HCT116 (cell line): Measurements from ENCODE around the gene IRF8. TPM values are rescaled to one million over a fixed set of nuclear protein-coding genes. Genes with fewer than 3 reads are reported as not detected.

Source experiments
- ATAC-seq: fragments of 200-7000 bp; cut with Tn5 transposase; 2 replicates; pipeline ENCODE4 v1.9.1; 2020; ENCODE audit warnings: mild to moderate bottlenecking, moderate library complexity
- BruUV-seq: library from RNA; stranded (reverse); fragments of 400-500 nt; replicated peaks from 2 replicates; lab custom pipeline; 2021; lab: Mats Ljungman, UMichigan
- CTCF ChIA-PET: fragments of 300-600 bp; sonication (Branson Sonifier 250); formaldehyde crosslinking; loops from one replicate; lab custom pipeline; 2021; ENCODE audit warnings: antibody characterized with exemption; lab: Charles Lee
- POLR2A ChIA-PET: fragments of 300-600, 350-600 bp; sonication (Branson Sonifier 250); formaldehyde crosslinking; loops from one replicate; lab custom pipeline; 2021; ENCODE audit warnings: antibody characterized with exemption; lab: Charles Lee
- RAD21 ChIA-PET, 2 experiments: fragments of 300-600 bp; sonication (Branson Sonifier 250); formaldehyde crosslinking; loops; one replicate each; lab custom pipeline; 2023; ENCODE audit warnings: low total read pairs in 2 of 2; ENCODE audit not compliant: uncharacterized antibody in 2 of 2, unreplicated experiment in 2 of 2, low non-redundant PET in 1 of 2; lab: Charles Lee
- DNase-seq: peaks from one replicate; pipeline ENCODE4 v3.0.0-alpha.2; 2010; ENCODE audit warnings: low read depth, low spot score
- H2AFZ ChIP-seq: fragments of 200-600 bp; shearing (Covaris generic), sonication (generic); 2 replicates; pipeline ENCODE4 v1.6.1; 2017; ENCODE audit warnings: low read depth, mixed run types, mixed read lengths, antibody characterized with exemption, low read length; ENCODE audit not compliant: poor library complexity, severe bottlenecking
- H3K27ac ChIP-seq: 2 replicates; pipeline ENCODE4 v1.5.1; 2012; ENCODE audit warnings: low read depth, low read length
- H3K27me3 ChIP-seq: fragments of 200-600 bp; sonication (generic); 2 replicates; pipeline ENCODE4 v1.6.1; 2016; ENCODE audit warnings: mixed run types, low read length, mixed read lengths; ENCODE audit not compliant: insufficient read depth
- H3K36me3 ChIP-seq, 2 experiments: fragments of 200-500 bp in 1 of 2; fragments of 200-600 bp in 1 of 2; sonication (Bioruptor generic) in 1 of 2; sonication (generic) in 1 of 2; 2 replicates each; pipeline versions ENCODE4 v1.5.1 to v1.6.1; 2014 to 2016; ENCODE audit warnings: low read length in 2 of 2, inconsistent platforms in 1 of 2, mixed read lengths in 1 of 2, mixed run types in 1 of 2; ENCODE audit not compliant: insufficient read depth in 2 of 2, control insufficient read depth in 1 of 2
- H3K4me1 ChIP-seq, 2 experiments: fragments of 200-600 bp in 1 of 2; sonication (generic) in 1 of 2; 2 replicates each; pipeline versions ENCODE4 v1.5.1 to v1.6.1; 2012 to 2017; ENCODE audit warnings: low read length in 2 of 2, inconsistent platforms in 1 of 2, mild to moderate bottlenecking in 1 of 2, mixed read lengths in 1 of 2, mixed run types in 1 of 2, moderate library complexity in 1 of 2; ENCODE audit not compliant: insufficient read depth in 2 of 2, control insufficient read depth in 1 of 2
- H3K4me2 ChIP-seq: fragments of 200-600 bp; sonication (generic); 2 replicates; pipeline ENCODE4 v1.6.1; 2017; ENCODE audit warnings: mixed run types, low read length, mixed read lengths
- H3K4me3 ChIP-seq, 2 experiments: fragments of 200-600 bp in 1 of 2; sonication (generic) in 1 of 2; replicated peaks in 1 of 2; 2 replicates each; pipeline ENCODE4 v1.5.1; 2011 to 2016; ENCODE audit warnings: low read length in 2 of 2, control low read depth in 1 of 2, low read depth in 1 of 2, mild to moderate bottlenecking in 1 of 2, mixed read lengths in 1 of 2, mixed run types in 1 of 2
- H3K79me2 ChIP-seq: fragments of 200-600 bp; sonication (generic); 2 replicates; pipeline ENCODE4 v1.6.1; 2017; ENCODE audit warnings: mild to moderate bottlenecking, mixed run types, low read length, moderate library complexity, mixed read lengths; ENCODE audit not compliant: insufficient read depth
- H3K9ac ChIP-seq: fragments of 200-600 bp; sonication (generic); 2 replicates; pipeline ENCODE4 v1.6.1; 2016; ENCODE audit warnings: low read length, mixed read lengths
- H3K9me2 ChIP-seq: fragments of 200-600 bp; sonication (generic), shearing (Covaris generic); 2 replicates; pipeline ENCODE4 v1.6.1; 2017; ENCODE audit warnings: mixed run types, mild to moderate bottlenecking, moderate library complexity; ENCODE audit not compliant: insufficient read depth
- H3K9me3 ChIP-seq, 2 experiments: fragments of 200-500 bp in 1 of 2; fragments of 200-600 bp in 1 of 2; sonication (Bioruptor generic) in 1 of 2; sonication (generic) in 1 of 2; 2 replicates each; pipeline ENCODE4 v1.6.1; 2014 to 2017; ENCODE audit warnings: low read length in 2 of 2, mixed read lengths in 2 of 2, inconsistent platforms in 1 of 2, low read depth in 1 of 2, mild to moderate bottlenecking in 1 of 2, mixed run types in 1 of 2, moderate library complexity in 1 of 2; ENCODE audit not compliant: control insufficient read depth in 1 of 2, insufficient read depth in 1 of 2
- H4K20me1 ChIP-seq: fragments of 200-600 bp; sonication (generic), shearing (Covaris generic); 2 replicates; pipeline ENCODE4 v1.6.1; 2017; ENCODE audit warnings: mixed run types, mild to moderate bottlenecking, moderate library complexity; ENCODE audit not compliant: insufficient read depth
- EZH2 ChIP-seq: fragments of 200-600 bp; sonication (generic); IDR thresholded peaks from 2 replicates; pipeline ENCODE4 v1.6.1; 2017; ENCODE audit warnings: antibody characterized with exemption, mixed run types
- MAX ChIP-seq: IDR thresholded peaks from 2 replicates; pipeline ENCODE4 v1.6.1; 2012
- POLR2A ChIP-seq: IDR thresholded peaks from 2 replicates; pipeline ENCODE4 v1.7.0; 2011; ENCODE audit warnings: borderline replicate concordance; ENCODE audit not compliant: insufficient read depth, insufficient read length; ENCODE audit errors: extremely low read depth
- SRF ChIP-seq: IDR thresholded peaks from 2 replicates; pipeline ENCODE4 v1.6.1; 2012; ENCODE audit warnings: low read depth
- TCF7L2 ChIP-seq: IDR thresholded peaks from 2 replicates; pipeline ENCODE4 v1.7.0; 2011; ENCODE audit warnings: borderline replicate concordance, inconsistent platforms; ENCODE audit not compliant: insufficient read depth, insufficient read length; ENCODE audit errors: extremely low read depth
- ZBTB33 ChIP-seq: IDR thresholded peaks from 2 replicates; pipeline ENCODE4 v1.6.1; 2011; ENCODE audit warnings: mild to moderate bottlenecking, low read length, moderate library complexity; ENCODE audit not compliant: insufficient replicate concordance; ENCODE audit errors: extremely low read depth
- ZFX ChIP-seq: fragments of 450-650 bp; IDR thresholded peaks from 2 replicates; pipeline ENCODE4 v1.6.1; 2017
- intact Hi-C: fragments of 100-400 bp; cut with micrococcal nuclease; formaldehyde crosslinking; loops from 2 replicates; pipeline ENCODE4 v1.10.0; 2022
- total RNA-seq: library from RNA; stranded (reverse); gene quantifications from one replicate; pipeline ENCODE4 v1.2.1, GENCODE V29; 2021; ENCODE audit not compliant: unreplicated experiment
- TF ChIP-seq, protein P1 (sequence below): IDR thresholded peaks from 2 replicates; pipeline ENCODE4 v1.6.1; 2012

The IRF8 gene
- total RNA-seq, 1 experiment from 2014 or later: 0.61 TPM

GRCh38 chr16:85862476-85863383, 36.2 kb upstream of the IRF8 start:
- TF ChIP-seq POLR2A: no peak
- no peak for TF ChIP-seq TCF7L2
- TF ChIP-seq, protein P1, sequence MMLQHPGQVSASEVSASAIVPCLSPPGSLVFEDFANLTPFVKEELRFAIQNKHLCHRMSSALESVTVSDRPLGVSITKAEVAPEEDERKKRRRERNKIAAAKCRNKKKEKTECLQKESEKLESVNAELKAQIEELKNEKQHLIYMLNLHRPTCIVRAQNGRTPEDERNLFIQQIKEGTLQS: no peak
- no peak for TF ChIP-seq SRF
- H3K4me3 ChIP-seq: no peak overlapping the region
- no TSS peak for BruUV-seq
- no peak overlapping the region for H2AFZ ChIP-seq
- no peak overlapping the region for H3K4me2 ChIP-seq
- H3K27me3 ChIP-seq: peaks cover 9% of the 10 kb centered on the region; the same call in 1 of the 2 replicates
- no peaks in the 10 kb centered on the region for H3K79me2 ChIP-seq
- H3K9me2 ChIP-seq: no peaks in the 10 kb centered on the region
- CTCF ChIA-PET: no interaction called here
- ATAC-seq (no peak), DNase-seq (no peak)
- H3K9ac ChIP-seq: no peak overlapping the region
- no peaks in the 10 kb centered on the region for H3K4me1 ChIP-seq
- H3K36me3 ChIP-seq: no peaks in the 10 kb centered on the region
- intact Hi-C loops: no loop called here
- no peaks in the 10 kb centered on the region for H4K20me1 ChIP-seq
- RAD21 ChIA-PET: no interaction called here
- POLR2A ChIA-PET: no interaction called here
- H3K9me3 ChIP-seq: no peaks in the 10 kb centered on the region; a peak in 2 of 4 replicates
- H3K27ac ChIP-seq: no peak overlapping the region

DNA sequence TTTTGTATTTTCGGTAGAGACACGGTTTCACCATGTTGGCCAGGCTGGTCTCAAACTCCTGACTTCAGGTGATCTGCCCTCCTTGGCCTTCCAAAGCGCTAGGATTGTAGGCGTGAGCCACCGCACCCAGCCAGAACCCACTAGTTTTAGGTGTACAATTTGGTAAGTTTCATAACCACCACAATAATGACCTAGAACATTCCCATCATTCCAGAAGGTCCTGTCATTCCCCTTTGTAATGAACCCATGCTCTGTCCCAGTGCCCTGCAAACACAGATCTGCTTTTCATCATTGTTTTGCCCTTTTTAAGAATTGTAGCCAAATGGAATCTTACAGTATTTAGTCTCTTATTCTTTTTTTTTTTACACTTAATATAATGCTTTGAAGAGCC, 35.6 kb upstream of the IRF8 start:
- CTCF ChIA-PET: no interaction called here
- DNase-seq: no peak

More for the DNA sequence above, 35.6 kb upstream of the IRF8 start:
- H3K4me3 ChIP-seq: no peak overlapping the region
- BruUV-seq: no TSS peak
- ChIA-PET POLR2A (no interaction called here), RAD21 (no interaction called here)
- H3K4me1 ChIP-seq: no peaks in the 10 kb centered on the region
- H3K9ac ChIP-seq: no peak overlapping the region
- no peak for ATAC-seq
- TF ChIP-seq ZBTB33: no peak
- no peak for TF ChIP-seq MAX
- TF ChIP-seq EZH2: no peak
- no peak for TF ChIP-seq ZFX
- no peaks in the 10 kb centered on the region for H4K20me1 ChIP-seq
- H3K9me3 ChIP-seq: no peaks in the 10 kb centered on the region; a peak in 2 of 4 replicates
- intact Hi-C loops: no loop called here
- H3K79me2 ChIP-seq: no peaks in the 10 kb centered on the region
- no peaks in the 10 kb centered on the region for H3K9me2 ChIP-seq
- H3K27me3 ChIP-seq: peaks cover 13% of the 10 kb centered on the region; the same call in 1 of the 2 replicates
- no peak overlapping the region for H2AFZ ChIP-seq
- H3K36me3 ChIP-seq: no peaks in the 10 kb centered on the region
- H3K27ac ChIP-seq: no peak overlapping the region
- no peak overlapping the region for H3K4me2 ChIP-seq
